H54 (cell line): Measurements from ENCODE around the gene OSTN.
"Not testable (repeated sequence)": the region's sequence is repeated elsewhere in the genome, so short reads cannot be mapped to it uniquely, and the experiment has no call there.

Experiments
- DNase-seq: peaks from one replicate; pipeline ENCODE4 v3.0.0; 2011; ENCODE audit warnings: low spot score, mixed read lengths; ENCODE audit not compliant: insufficient read length
- FAIRE-seq: peaks from 3 replicates; lab custom pipeline; 2011; peaks lifted over from hg19 to GRCh38; lab: Jason Lieb, UNC
- POLR2A ChIP-seq: IDR thresholded peaks from 2 replicates; pipeline ENCODE4 v1.6.1; 2011; ENCODE audit warnings: low read depth, mild to moderate bottlenecking, low read length

The OSTN gene, protein sequence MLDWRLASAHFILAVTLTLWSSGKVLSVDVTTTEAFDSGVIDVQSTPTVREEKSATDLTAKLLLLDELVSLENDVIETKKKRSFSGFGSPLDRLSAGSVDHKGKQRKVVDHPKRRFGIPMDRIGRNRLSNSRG

DNA sequence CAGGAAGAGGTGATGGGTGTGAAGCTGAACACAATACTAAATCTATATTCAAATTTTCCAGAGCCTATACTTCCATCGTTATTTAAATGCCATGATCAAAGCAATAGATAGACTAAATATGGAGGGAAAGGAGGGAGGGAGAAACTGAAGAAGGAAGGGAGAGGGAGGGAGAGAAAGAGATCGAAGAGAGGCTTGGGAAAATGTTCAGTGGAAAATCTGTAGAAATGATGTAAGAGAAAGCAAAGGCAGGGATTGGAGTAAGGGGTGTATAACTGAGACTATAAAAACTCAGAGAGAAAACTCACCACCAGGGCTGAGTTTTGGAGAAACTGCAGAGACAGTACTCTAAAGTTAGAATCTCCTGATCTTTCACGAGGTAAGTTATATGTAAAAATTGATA, at the start of gene OSTN:
Gene OSTN, plus strand, starts transcription at position 310 of the 400 bp plus-strand sequence. CDS start 13,292 bp downstream, outside the sequence.
- TF ChIP-seq POLR2A = no peak
- no peak for FAIRE-seq
- DNase-seq = no peak

DNA sequence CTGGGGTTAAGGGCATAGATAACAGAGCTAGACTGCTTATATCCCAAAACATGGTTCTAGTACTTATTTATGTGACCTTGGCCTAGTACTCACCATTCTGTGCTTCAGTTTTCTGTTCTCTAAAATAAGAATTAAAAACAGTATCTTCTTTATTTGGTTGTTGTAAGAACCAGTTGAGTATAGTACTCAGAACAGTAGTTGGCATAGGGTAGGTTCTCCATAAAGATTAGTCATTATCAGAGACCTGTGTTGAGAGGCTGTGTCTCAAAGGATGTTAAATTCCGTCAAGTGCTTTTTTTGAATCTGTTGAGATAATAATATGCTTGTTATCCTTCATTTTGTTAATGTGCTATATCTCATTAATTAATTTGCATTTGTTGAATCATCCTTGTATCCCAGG, 47.4 kb upstream of the OSTN start:
- FAIRE-seq (no peak), DNase-seq (no peak)
- TF ChIP-seq POLR2A = no peak

DNA sequence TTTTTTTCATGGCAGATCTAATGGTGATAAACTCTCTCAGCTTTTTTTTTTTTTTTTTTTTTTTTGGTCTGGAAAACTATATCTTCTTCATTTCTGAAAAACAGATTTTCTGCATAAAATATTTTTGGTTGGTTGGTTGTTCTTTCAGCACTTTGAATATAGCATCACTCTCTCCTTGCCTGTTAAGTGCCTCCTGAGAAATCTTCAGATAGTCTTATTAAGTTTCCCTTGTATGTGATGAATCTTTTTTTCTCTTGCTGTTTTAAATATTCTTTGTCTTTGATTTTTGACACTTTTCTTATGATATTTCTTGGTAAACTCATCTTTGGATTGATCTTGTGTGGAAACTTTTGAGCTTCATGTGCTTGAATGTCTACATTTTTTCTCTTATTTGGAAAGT, 44.2 kb upstream of the OSTN start:
- no peak for FAIRE-seq
- no peak for TF ChIP-seq POLR2A
- DNase-seq = no peak

DNA sequence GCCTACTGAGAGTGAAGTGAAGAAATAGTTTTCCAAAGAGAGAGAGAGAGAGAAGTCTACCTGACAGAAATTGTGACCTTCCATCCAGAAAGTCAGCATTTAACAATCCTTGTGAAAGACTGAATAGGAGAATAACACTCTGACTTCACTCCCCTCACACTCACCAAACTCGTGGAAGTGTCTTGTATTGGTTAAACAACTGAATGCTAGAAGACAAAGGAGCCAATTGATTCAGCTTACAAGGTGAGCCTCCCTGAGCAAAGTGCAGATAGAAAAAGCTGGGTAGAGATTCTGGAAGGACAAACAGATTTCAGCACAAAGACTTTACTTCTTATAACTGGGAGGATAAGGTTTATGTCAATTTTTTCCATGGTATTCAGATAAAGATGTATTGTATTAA, 40.8 kb upstream of the OSTN start:
- no peak for TF ChIP-seq POLR2A
- FAIRE-seq = peak; percentile 27
- no peak for DNase-seq

DNA sequence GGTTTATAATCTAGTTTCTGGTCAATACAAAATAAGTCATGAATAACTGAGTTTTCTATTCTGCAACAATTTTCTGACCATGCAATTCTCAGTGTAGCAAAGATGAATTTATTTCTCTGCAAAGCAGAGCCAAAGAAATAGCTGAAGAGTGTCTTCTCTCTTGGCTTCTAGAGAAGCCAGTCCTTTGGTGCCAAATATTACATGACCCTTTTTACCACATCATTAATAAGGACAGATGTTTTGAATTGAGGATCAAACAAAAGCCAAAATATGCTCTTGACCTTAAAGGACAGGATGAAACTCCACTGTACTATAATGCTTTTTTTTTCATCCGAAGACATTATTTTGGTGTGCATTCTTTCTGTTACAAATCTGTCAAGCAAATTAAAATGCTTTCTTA, 40.2 kb upstream of the OSTN start:
- DNase-seq = no peak
- peak; percentile 30 for FAIRE-seq
- no peak for TF ChIP-seq POLR2A

DNA sequence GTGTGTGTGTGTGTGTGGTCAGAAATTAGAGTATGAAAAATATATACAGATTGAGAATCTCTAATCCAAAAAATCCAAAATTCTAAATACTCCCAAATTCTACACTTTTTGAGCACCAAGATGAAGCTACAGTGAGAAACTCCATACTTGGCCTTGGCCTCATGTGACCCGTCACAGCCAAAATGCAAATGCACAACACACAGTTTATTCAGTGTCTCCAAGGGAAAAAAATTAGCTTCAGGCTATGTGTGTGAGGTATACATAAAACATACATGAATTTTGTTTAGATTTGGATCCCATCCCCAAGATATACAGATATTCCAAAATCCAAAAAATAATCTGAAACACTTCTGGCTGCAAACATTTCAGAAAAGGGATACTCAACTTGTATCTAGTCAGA, 33.2 kb upstream of the OSTN start:
- TF ChIP-seq POLR2A = no peak
- DNase-seq (no peak), FAIRE-seq (no peak)

DNA sequence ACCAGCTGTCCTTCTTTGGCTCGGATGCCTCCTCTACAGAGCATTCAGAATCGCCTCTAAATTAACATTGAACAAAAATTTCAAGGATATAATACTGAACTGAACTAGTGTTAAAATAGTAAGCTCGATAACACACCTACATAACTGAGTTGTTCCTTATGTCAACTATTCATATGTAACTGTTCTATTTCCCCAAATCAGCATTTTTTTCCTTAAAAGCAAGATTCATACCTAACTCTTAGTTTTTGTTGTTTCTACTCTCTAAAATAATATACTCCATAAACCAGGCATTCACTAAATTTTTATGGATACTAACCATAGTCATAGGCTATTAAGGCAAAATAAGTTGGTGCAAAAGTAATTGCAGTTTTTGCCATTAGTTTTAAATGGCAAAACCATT, 32.7 kb upstream of the OSTN start:
- no peak for FAIRE-seq
- no peak for DNase-seq
- no peak for TF ChIP-seq POLR2A

DNA sequence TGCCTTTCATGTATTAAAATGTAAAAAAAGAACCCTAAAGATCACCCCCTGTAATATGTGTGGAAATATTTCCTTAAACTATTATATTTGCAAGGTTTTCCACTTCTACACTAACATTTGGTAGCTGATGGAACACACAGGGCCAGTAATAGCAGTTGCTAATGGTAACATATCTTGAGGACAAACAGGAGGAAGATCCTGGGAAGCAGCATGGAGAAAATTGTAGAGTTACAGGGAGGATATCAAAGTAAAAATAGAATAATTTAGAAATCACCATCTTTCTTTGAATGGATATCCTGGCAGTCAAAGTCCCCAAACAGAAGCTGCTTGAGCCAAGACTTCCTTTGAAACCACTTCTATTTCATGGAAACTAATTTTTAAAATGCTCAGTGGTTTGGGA, 29.5 kb upstream of the OSTN start:
- FAIRE-seq (no peak), DNase-seq (no peak)
- no peak for TF ChIP-seq POLR2A

DNA sequence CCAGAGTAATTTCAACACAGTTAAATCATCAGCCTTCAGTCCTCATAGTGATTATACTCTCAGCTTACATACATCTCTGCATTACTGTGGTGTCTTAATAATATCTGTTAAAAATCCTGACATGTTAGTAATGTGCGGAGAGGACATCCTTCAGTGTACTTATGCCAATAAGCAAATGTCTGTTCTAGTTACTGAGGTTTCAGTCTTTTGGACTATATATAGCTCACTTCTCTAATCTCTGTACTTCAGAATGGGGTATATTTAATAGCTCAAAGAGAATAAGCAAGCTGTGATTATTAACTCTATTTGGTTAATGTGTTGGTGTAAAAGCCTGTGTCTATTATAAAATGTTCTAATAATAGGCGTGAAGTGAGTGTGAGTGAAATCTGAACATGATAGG, 28.9 kb upstream of the OSTN start:
- FAIRE-seq (no peak), DNase-seq (no peak)
- TF ChIP-seq POLR2A = no peak

DNA sequence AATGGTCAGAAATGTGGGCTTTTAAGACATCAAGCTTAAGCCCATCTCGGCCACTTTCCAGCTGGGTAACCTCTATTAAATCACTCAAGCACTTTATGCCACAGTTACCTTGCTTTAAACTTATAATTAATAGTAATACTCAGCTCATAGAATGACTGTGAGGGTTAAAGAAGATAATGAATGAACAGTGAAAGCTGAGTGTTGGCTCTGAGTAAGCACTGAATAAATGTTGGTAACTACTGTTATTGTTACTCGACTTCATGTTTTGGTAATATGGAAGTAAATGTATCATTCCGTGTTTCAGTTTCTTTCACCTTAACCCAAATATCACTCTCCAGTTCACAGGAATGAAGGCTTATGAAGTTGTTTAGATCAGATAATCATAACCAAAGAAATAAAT, 23.9 kb upstream of the OSTN start:
- no peak for TF ChIP-seq POLR2A
- no peak for DNase-seq
- no peak for FAIRE-seq

DNA sequence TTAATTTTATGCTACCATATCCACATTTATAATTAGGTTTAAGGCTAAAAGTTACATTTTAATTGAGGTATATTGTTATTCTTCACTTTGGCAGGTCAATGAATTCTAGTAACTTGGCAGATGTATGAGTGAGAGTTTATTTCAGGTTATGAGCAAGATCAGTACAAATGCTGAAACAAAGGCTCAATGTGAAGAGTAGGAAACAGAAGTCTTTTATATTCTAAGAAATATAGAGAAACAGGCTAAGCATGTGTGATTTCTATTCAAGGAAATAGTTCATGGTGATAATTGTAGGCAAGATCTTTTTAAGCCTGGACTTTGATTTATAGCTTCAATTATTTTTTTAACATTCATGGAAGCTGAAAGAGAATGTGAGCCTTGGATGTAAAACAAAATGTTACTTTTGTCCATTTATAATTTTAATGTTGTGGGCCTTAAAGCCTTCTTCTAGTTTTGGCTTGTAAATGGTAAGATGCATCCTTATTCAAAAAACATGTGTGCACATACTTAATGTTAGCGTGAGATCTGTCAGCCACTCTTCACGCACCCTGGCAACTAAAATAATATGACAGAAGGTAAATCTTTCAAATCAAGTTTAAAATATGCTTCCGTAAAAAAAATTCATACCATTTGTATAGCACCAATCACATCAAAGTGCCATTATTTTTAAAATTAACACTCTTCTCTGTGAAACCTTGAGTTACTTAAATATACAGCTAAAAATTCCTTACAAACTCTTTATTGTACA, 22.8 kb upstream of the OSTN start:
- no peak for TF ChIP-seq POLR2A
- FAIRE-seq = no peak

DNA sequence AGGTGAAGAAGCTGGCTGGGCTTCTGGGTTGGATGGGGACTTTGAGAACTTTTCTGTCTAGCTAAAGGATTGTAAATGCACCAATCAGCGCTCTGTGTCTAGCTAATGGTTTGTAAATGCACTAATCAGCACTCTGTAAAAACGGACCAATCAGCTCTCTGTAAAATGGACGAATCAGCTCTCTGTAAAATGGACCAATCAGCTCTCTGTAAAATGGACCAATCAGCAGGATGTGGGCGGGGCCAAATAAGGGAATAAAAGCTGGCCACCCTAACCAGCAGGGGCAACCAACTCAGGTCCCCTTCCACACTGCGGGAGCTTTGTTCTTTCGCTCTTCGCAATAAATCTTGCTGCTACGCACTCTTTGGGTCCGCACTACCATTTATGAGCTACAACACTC, 13.7 kb upstream of the OSTN start:
- not testable (repeated sequence) for DNase-seq, FAIRE-seq

More for the DNA sequence above, 22.8 kb upstream of the OSTN start:
- DNase-seq = no peak

DNA sequence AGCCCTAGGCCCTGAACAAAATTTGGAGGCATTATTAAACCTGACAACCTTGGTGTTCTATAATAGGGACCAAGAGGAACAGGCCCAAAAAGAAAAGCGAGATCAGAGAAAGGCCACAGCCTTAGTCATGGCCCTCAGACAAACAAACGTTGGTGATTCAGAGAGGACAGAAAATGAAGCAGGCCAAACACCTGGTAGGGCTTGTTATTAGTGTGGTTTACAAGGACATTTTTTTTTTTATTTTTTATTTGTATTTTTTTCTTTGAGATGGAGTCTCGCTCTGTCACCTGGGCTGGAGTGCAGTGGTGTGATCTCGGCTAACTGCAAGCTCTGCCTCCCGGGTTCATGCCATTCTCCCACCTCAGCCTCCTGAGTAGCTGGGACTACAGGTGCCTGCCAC, 10.8 kb upstream of the OSTN start:
- not testable (repeated sequence) for DNase-seq, FAIRE-seq

DNA sequence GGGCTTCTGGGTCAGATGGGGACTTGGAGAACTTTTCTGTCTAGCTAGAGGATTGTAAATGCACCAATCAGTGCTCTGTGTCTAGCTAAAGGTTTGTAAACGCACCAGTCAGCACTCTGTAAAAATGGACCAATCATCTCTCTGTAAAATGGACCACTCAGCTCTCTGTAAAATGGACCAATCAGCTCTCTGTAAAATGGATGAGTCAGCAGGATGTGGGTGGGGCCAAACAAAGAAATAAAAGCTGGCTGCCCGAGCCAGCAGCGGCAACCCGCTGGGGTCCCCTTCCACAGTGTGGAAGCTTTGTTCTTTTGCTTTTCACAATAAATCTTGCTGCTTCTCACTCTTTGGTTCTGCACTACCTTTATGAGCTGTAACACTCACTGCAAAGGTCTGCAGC, 6.8 kb upstream of the OSTN start:
- not testable (repeated sequence) for FAIRE-seq, DNase-seq

DNA sequence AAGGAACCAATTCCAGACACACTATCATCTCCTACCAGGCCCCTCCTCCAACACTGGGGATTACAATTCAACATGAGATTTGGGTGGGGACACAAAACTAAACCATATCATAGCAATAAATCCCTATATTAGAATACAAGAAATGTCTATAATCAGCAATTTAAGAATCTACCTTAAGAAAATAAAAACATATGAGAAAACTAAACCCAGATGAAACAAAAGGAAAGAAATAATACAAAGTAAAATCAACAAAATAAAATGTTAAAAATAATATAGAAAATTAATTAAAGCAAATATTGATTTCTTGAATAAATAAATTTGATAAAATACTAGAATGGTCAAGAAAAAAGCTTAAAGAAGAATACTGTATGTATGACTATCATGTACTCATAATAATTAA, 6.1 kb upstream of the OSTN start:
- FAIRE-seq = no peak
- DNase-seq = no peak
- TF ChIP-seq POLR2A = no peak
